Mesodermal cell (in vitro differentiated cells): ENCODE results near the gene SCAMP1.

ENCODE experiments used
- H3K27ac ChIP-seq: 2 replicates; pipeline ENCODE4 v1.7.0; 2013; ENCODE audit warnings: mild to moderate bottlenecking, low read depth, low read length, moderate library complexity; ENCODE audit not compliant: severe bottlenecking
- H3K36me3 ChIP-seq: 2 replicates; pipeline ENCODE4 v1.7.1; 2013; ENCODE audit warnings: mild to moderate bottlenecking, low read length, moderate library complexity; ENCODE audit not compliant: control insufficient read depth, insufficient read depth
- H3K4me1 ChIP-seq: one replicate; pipeline ENCODE4 v1.7.1; 2013; ENCODE audit warnings: mild to moderate bottlenecking, low read length; ENCODE audit not compliant: insufficient read depth, control insufficient read depth, poor library complexity, severe bottlenecking
- H3K4me3 ChIP-seq: 2 replicates; pipeline ENCODE4 v1.7.0; 2013; ENCODE audit warnings: low read length, control low read depth, mild to moderate bottlenecking; ENCODE audit not compliant: insufficient read depth, poor library complexity, severe bottlenecking; ENCODE audit errors: extremely low read depth
- H3K9me3 ChIP-seq: 2 replicates; pipeline ENCODE4 v1.7.1; 2013; ENCODE audit warnings: mild to moderate bottlenecking, low read length, moderate library complexity; ENCODE audit not compliant: control insufficient read depth
- WGBS, 2 experiments: methylation state at CpG; one replicate each; pipeline ENCODE4 v1.1.5; 2013; ENCODE audit warnings: missing lambda C conversion rate in 2 of 2; ENCODE audit not compliant: insufficient coverage in 2 of 2; 5-methylcytosine and 5-hydroxymethylcytosine counted together

The SCAMP1 gene

GRCh38 chr5:78496373-78496772, 136.0 kb downstream of the SCAMP1 start:
- H3K4me1 ChIP-seq = peaks cover 20% of the 10 kb centered on the region
- peaks cover 40% of the 10 kb centered on the region for H3K36me3 ChIP-seq
- H3K27ac ChIP-seq = no peak overlapping the region
- H3K9me3 ChIP-seq = no peaks in the 10 kb centered on the region
- H3K4me3 ChIP-seq = no peak overlapping the region

GRCh38 chr5:78497573-78498533, 137.4 kb downstream of the SCAMP1 start:
- Histone ChIP-seq H3K36me3 (peaks cover 32% of the 10 kb centered on the region), H3K4me1 (peaks cover 29% of the 10 kb centered on the region), H3K9me3 (no peaks in the 10 kb centered on the region), H3K27ac (no peak overlapping the region), H3K4me3 (no peak overlapping the region)
- 95 to 96% methylated on average over 11 to 12 of the region's 13 CpGs for WGBS, 2 experiments

GRCh38 chr5:78499485-78499884, 139.1 kb downstream of the SCAMP1 start:
- Histone ChIP-seq H3K9me3 (no peaks in the 10 kb centered on the region), H3K4me3 (no peak overlapping the region), H3K27ac (no peak overlapping the region), H3K36me3 (peaks cover 16% of the 10 kb centered on the region), H3K4me1 (peaks cover 33% of the 10 kb centered on the region)
- WGBS, 2 experiments = no CpG with 5 or more reads among the region's 1 CpG

GRCh38 chr5:78500028-78500427, 139.6 kb downstream of the SCAMP1 start:
- Histone ChIP-seq H3K4me3 (no peak overlapping the region), H3K27ac (no peak overlapping the region), H3K9me3 (no peaks in the 10 kb centered on the region), H3K4me1 (peaks cover 38% of the 10 kb centered on the region), H3K36me3 (peaks cover 15% of the 10 kb centered on the region)
- 60 to 100% methylated on average over 1 to 2 of the region's 2 CpGs for WGBS, 2 experiments

- peaks cover 7% of the 10 kb centered on the region for H3K36me3 ChIP-seq
- 97 to 98% methylated on average over 4 of the region's 5 CpGs for WGBS, 2 experiments
- H3K4me1 ChIP-seq = peaks cover 41% of the 10 kb centered on the region
- no peak overlapping the region for H3K4me3 ChIP-seq
- no peaks in the 10 kb centered on the region for H3K9me3 ChIP-seq
- H3K27ac ChIP-seq = no peak overlapping the region
These were observed 140.5 kb downstream of the SCAMP1 start for GRCh38 chr5:78500871-78501270.

GRCh38 chr5:78501411-78502352, 141.3 kb downstream of the SCAMP1 start:
- Histone ChIP-seq H3K9me3 (no peaks in the 10 kb centered on the region), H3K36me3 (peaks cover 10% of the 10 kb centered on the region), H3K27ac (peak overlapping the region; percentile 18), H3K4me3 (no peak overlapping the region), H3K4me1 (peaks cover 35% of the 10 kb centered on the region)
- 90 to 98% methylated on average over 5 to 7 of the region's 9 CpGs for WGBS, 2 experiments

GRCh38 chr5:78503958-78504653, 143.7 kb downstream of the SCAMP1 start:
- Histone ChIP-seq H3K4me1 (peaks cover 46% of the 10 kb centered on the region), H3K4me3 (no peak overlapping the region), H3K9me3 (no peaks in the 10 kb centered on the region), H3K27ac (no peak overlapping the region), H3K36me3 (peaks cover 10% of the 10 kb centered on the region)
- 96 to 97% methylated on average over 3 to 4 of the region's 4 CpGs for WGBS, 2 experiments

GRCh38 chr5:78504704-78505677, 144.6 kb downstream of the SCAMP1 start:
- WGBS, 2 experiments = 89 to 90% methylated on average over 7 to 8 of the region's 10 CpGs
- Histone ChIP-seq H3K9me3 (no peaks in the 10 kb centered on the region), H3K27ac (peak overlapping the region; percentile 67), H3K36me3 (peaks cover 10% of the 10 kb centered on the region), H3K4me1 (peaks cover 55% of the 10 kb centered on the region), H3K4me3 (no peak overlapping the region)

- Histone ChIP-seq H3K36me3 (peaks cover 8% of the 10 kb centered on the region), H3K9me3 (no peaks in the 10 kb centered on the region), H3K4me3 (no peak overlapping the region), H3K27ac (no peak overlapping the region), H3K4me1 (peaks cover 63% of the 10 kb centered on the region)
- 81 to 96% methylated on average over 2 of the region's 2 CpGs for WGBS, 2 experiments
These were observed 145.4 kb downstream of the SCAMP1 start for GRCh38 chr5:78505860-78506259.
